Stimulated activated CD4-positive, alpha-beta T cell treated with anti-CD3 and anti-CD28 coated beads, Interleukin-4, amount 100 ng/mL, for 4 hours (primary cell): ENCODE measurements around the gene PRRG4.
A peak's percentile ranks its signal among the peaks of the same experiment; 100 is the strongest.
"Not testable (repeated sequence)": the region's sequence is repeated elsewhere in the genome, so short reads cannot be mapped to it uniquely, and the experiment has no call there.

Source experiments
- DNase-seq, 2 experiments: peaks; one replicate each; pipeline ENCODE4 v3.0.0-alpha.2; 2020

PRRG4 gene

GRCh38 chr11:32887707-32888383 is 58.1 kb downstream of the PRRG4 start:
- not testable (repeated sequence) for DNase-seq

GRCh38 chr11:32888384-32888710 is 58.6 kb downstream of the PRRG4 start:
- DNase-seq, result not testable (repeated sequence)

GRCh38 chr11:32888805-32889204 is 59.1 kb downstream of the PRRG4 start:
- DNase-seq, result no peak

GRCh38 chr11:32890843-32891656 is 61.3 kb downstream of the PRRG4 start:
- DNase-seq, result no peak

- DNase-seq, result peak in 1 of 2 experiments; percentile 29
Observed at GRCh38 chr11:32891657-32892354, 62.1 kb downstream of the PRRG4 start.

GRCh38 chr11:32892355-32893092 is 62.8 kb downstream of the PRRG4 start, which contains the start of gene QSER1:
QSER1 (plus strand) TSS chr11:32892811; CDS start chr11:32893126, 315 bp downstream.
- peak; percentile 59 to 72 for DNase-seq

- DNase-seq, result peak in 1 of 2 experiments; percentile 54
Observed at GRCh38 chr11:32893093-32893342, 63.3 kb downstream of the PRRG4 start.

- peak; percentile 13 to 47 for DNase-seq
Observed at GRCh38 chr11:32893343-32894148, 63.8 kb downstream of the PRRG4 start.

- peak in 1 of 2 experiments; percentile 9 for DNase-seq
Observed at GRCh38 chr11:32894149-32894827, 64.6 kb downstream of the PRRG4 start.

- no peak for DNase-seq
Observed at GRCh38 chr11:32894921-32895320, 65.2 kb downstream of the PRRG4 start.

GRCh38 chr11:32895471-32895870 is 65.7 kb downstream of the PRRG4 start:
- no peak for DNase-seq

- DNase-seq, result no peak
Observed at GRCh38 chr11:32897103-32897502, 67.4 kb downstream of the PRRG4 start.

GRCh38 chr11:32899438-32899837 is 69.7 kb downstream of the PRRG4 start:
- no peak for DNase-seq

- no peak for DNase-seq
Observed at GRCh38 chr11:32902089-32902665, 72.5 kb downstream of the PRRG4 start.

GRCh38 chr11:32905028-32905667 is 75.4 kb downstream of the PRRG4 start:
- DNase-seq, result no peak
